GM12878 (cell line): ENCODE measurements around the gene RNF175. TPM values are rescaled to one million over a fixed set of nuclear protein-coding genes. Genes with fewer than 3 reads are reported as not detected.

Source experiments
- ATAC-seq: fragments of 200-7000 bp; cut with Tn5 transposase; 3 replicates; pipeline ENCODE4 v1.9.1; 2020; ENCODE audit warnings: mild to moderate bottlenecking, moderate library complexity
- BruUV-seq: library from RNA; stranded (reverse); fragments of 400-500 nt; replicated peaks from 2 replicates; lab custom pipeline; 2021; lab: Mats Ljungman, UMichigan
- CTCF ChIA-PET: fragments of 300-600 bp; sonication (Branson Sonifier 250); formaldehyde crosslinking; extraction: SDS; loops from one replicate; lab custom pipeline; 2021; ENCODE audit warnings: inconsistent platforms; lab: Yijun Ruan, JAX
- POLR2A ChIA-PET: fragments of 350-600 bp; formaldehyde crosslinking; extraction: SDS; loops from one replicate; lab custom pipeline; 2021; ENCODE audit warnings: inconsistent platforms; lab: Charles Lee
- RAD21 ChIA-PET: fragments of 300-600 bp; sonication (Branson Sonifier 250); formaldehyde crosslinking; loops from one replicate; lab custom pipeline; 2023; ENCODE audit warnings: antibody characterized with exemption; ENCODE audit not compliant: unreplicated experiment; lab: Charles Lee
- SMC1A ChIA-PET: fragments of 300-600 bp; sonication (Branson Sonifier 250); formaldehyde crosslinking; loops from one replicate; lab custom pipeline; 2023; ENCODE audit not compliant: unreplicated experiment, uncharacterized antibody; lab: Charles Lee
- DNase-seq: peaks from one replicate; pipeline ENCODE4 v3.0.0-alpha.2; 2011; ENCODE audit warnings: low read depth, low spot score
- FAIRE-seq: peaks from 3 replicates; lab custom pipeline; 2011; peaks lifted over from hg19 to GRCh38; lab: Jason Lieb, UNC
- H2AFZ ChIP-seq: 2 replicates; pipeline ENCODE4 v1.6.0; 2011; ENCODE audit warnings: low read depth, low read length, control low read depth; ENCODE audit not compliant: control insufficient read depth
- H3K27ac ChIP-seq: 2 replicates; pipeline ENCODE4 v1.5.1; 2011; ENCODE audit warnings: control low read depth; ENCODE audit not compliant: control insufficient read depth, insufficient read depth
- H3K27me3 ChIP-seq, 2 experiments: replicated peaks in 1 of 2; 2 replicates each; pipeline versions ENCODE4 v1.6.0 to v1.6.1; 2011; ENCODE audit warnings: low read length in 1 of 2; ENCODE audit not compliant: control insufficient read depth in 2 of 2, insufficient read depth in 2 of 2
- H3K36me3 ChIP-seq, 2 experiments: 2 replicates each; pipeline ENCODE4 v1.5.1; 2011; ENCODE audit warnings: low read length in 1 of 2; ENCODE audit not compliant: control insufficient read depth in 2 of 2, insufficient read depth in 2 of 2
- H3K4me1 ChIP-seq: 2 replicates; pipeline ENCODE4 v1.6.1; 2011; ENCODE audit warnings: mild to moderate bottlenecking, low read length, moderate library complexity, mixed read lengths; ENCODE audit not compliant: control insufficient read depth, insufficient read depth
- H3K4me2 ChIP-seq: 2 replicates; pipeline ENCODE4 v1.6.0; 2011; ENCODE audit warnings: control low read depth; ENCODE audit not compliant: control insufficient read depth, insufficient read depth
- H3K4me3 ChIP-seq: fragments of 200-600 bp; sonication (generic); 2 replicates; pipeline ENCODE4 v1.5.1; 2016
- H3K79me2 ChIP-seq: 2 replicates; pipeline ENCODE4 v1.6.0; 2011; ENCODE audit warnings: low read length; ENCODE audit not compliant: control insufficient read depth, insufficient read depth
- H3K9ac ChIP-seq: 2 replicates; pipeline ENCODE4 v1.8.0; 2011; ENCODE audit warnings: low read length, control low read depth, mixed read lengths; ENCODE audit not compliant: control insufficient read depth, insufficient read depth
- H3K9me3 ChIP-seq: replicated peaks from 3 replicates; pipeline ENCODE4 v1.5.1; 2011; ENCODE audit warnings: mild to moderate bottlenecking, low read length; ENCODE audit not compliant: control insufficient read depth, insufficient read depth
- H4K20me1 ChIP-seq: 2 replicates; pipeline ENCODE4 v1.6.0; 2011; ENCODE audit not compliant: control insufficient read depth, insufficient read depth
- ESRRA ChIP-seq: IDR thresholded peaks from 2 replicates; pipeline ENCODE4 v1.6.1; 2012; ENCODE audit warnings: mild to moderate bottlenecking, low read length, improper control_type of control experiment
- EZH2 ChIP-seq: IDR thresholded peaks from 2 replicates; pipeline ENCODE4 v1.6.1; 2012; ENCODE audit warnings: low read depth, mild to moderate bottlenecking, control low read depth, inconsistent platforms, low read length, borderline replicate concordance; ENCODE audit not compliant: control insufficient read depth
- HDAC6 ChIP-seq: fragments of 200-600 bp; sonication (generic); IDR thresholded peaks from one replicate; pipeline ENCODE4 v1.8.0; 2017; ENCODE audit warnings: antibody characterized with exemption; ENCODE audit not compliant: unreplicated experiment
- MTA2 ChIP-seq: fragments of 450-650 bp; IDR thresholded peaks from 2 replicates; pipeline ENCODE4 v1.6.1; 2016; ENCODE audit warnings: low read depth, mild to moderate bottlenecking, moderate library complexity
- NR2C2 ChIP-seq: IDR thresholded peaks from 2 replicates; pipeline ENCODE4 v1.6.1; 2011; ENCODE audit warnings: borderline replicate concordance, low read depth; ENCODE audit not compliant: control insufficient read depth, insufficient read length
- POLR2A ChIP-seq: IDR thresholded peaks from 2 replicates; pipeline ENCODE4 v1.6.1; 2011; ENCODE audit warnings: low read depth, mild to moderate bottlenecking, low read length
- POLR2AphosphoS5 ChIP-seq: IDR thresholded peaks from 2 replicates; pipeline ENCODE4 v1.6.1; 2011; ENCODE audit warnings: mild to moderate bottlenecking, low read length, inconsistent platforms
- SMC3 ChIP-seq: IDR thresholded peaks from 2 replicates; pipeline ENCODE4 v1.6.1; 2011; ENCODE audit warnings: low read length, improper control_type of control experiment, borderline replicate concordance
- SUZ12 ChIP-seq: fragments of 200-600 bp; sonication (generic); IDR thresholded peaks from one replicate; pipeline ENCODE4 v1.6.1; 2018; ENCODE audit warnings: antibody characterized with exemption, mild to moderate bottlenecking; ENCODE audit not compliant: unreplicated experiment
- WGBS: methylation state at CpG from one replicate; pipeline ENCODE4 v1.1.6; 2016; ENCODE audit warnings: low lambda C conversion rate; ENCODE audit not compliant: insufficient replicate concordance, insufficient coverage; ENCODE audit errors: missing lambda C conversion rate; 5-methylcytosine and 5-hydroxymethylcytosine counted together
- in situ Hi-C: fragments of 300-500 bp; cut with MboI; formaldehyde crosslinking; loops from 9 replicates; pipeline ENCODE4 v1.14.3; 2018; ENCODE audit warnings: mixed read lengths
- intact Hi-C: fragments of 100-400 bp; cut with micrococcal nuclease; formaldehyde crosslinking; loops from one replicate; pipeline ENCODE4 v1.14.2; 2022; ENCODE audit not compliant: unreplicated experiment
- polyA plus RNA-seq, 11 experiments: library from polyadenylated mRNA; depleted of rRNA in 4 of 11; unstranded in 6 of 11; stranded (reverse) in 5 of 11; fragments of >200 nt; fragmentation: Nextera tagmentation in 4 of 11; fragmentation: Illumina TruSeq in 1 of 11; extraction: Ambion mirVana in 4 of 11; extraction: Trizol in 1 of 11; gene quantifications; 1 replicate in 1 of 11; 2 replicates in 10 of 11; pipeline versions ENCODE4 v1.2.1 to v1.2.3, GENCODE V29; 2011 to 2016; ENCODE audit warnings: inconsistent platforms in 2 of 11, missing spikeins in 2 of 11, low read depth in 1 of 11
- total RNA-seq, 4 experiments: library from RNA; depleted of rRNA in 3 of 4; stranded (reverse); fragments of >200 nt in 3 of 4; fragmentation: Illumina TruSeq in 1 of 4; extraction: Trizol in 1 of 4; gene quantifications; 2 replicates each; pipeline versions ENCODE4 v1.2.1 to v1.2.3, GENCODE V29; 2013 to 2021
- TF ChIP-seq, protein P1 (sequence below), 3 experiments: IDR thresholded peaks in 2 of 3; conservative IDR thresholded peaks in 1 of 3; 2 replicates each; pipeline ENCODE4 v1.5.1; 2011; ENCODE audit warnings: low read depth in 3 of 3, low read length in 3 of 3, mild to moderate bottlenecking in 3 of 3, control low read depth in 2 of 3, moderate library complexity in 2 of 3, inconsistent platforms in 1 of 3, mixed read lengths in 1 of 3; ENCODE audit not compliant: control insufficient read depth in 2 of 3, insufficient read depth in 1 of 3; ENCODE audit errors: extremely low read depth in 1 of 3

Gene RNF175
- total and polyA plus RNA-seq, 10 of the 15 experiments (the other 5 are each of a cell fraction or from before 2014, with no cell fraction given), result not detected

DNA sequence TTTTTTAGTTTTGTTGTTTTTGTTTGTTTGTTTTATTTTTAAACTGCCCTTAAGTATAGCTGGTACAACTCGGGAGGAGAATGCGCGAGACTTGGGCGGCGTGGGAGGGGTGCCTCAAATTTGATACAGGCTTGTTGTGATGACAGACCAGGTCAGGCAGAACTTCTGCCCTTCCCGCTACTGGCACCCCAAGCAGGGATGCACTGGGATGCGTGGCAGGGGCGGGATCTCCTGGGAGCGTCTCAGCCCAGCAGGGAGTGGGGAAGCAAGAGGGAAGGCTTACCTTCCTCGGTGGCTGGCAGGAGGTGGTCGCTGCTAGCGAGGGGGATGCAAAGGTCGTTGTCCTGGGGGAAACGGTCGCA is 28.2 kb upstream of the RNF175 start:
- ChIA-PET RAD21 (no interaction called here), SMC1A (no interaction called here), CTCF (interaction anchor here (2.7 kb wide), 1 partner anchor 8 kb away, joined by 25 read pairs; no protein-coding TSS in a partner anchor), POLR2A (no interaction called here)
- 6% methylated on average over 15 of the region's 15 CpGs for WGBS
- Histone ChIP-seq H2AFZ (no peak overlapping the region), H3K9me3 (no peaks in the 10 kb centered on the region), H3K4me3 (no peak overlapping the region), H3K27ac (no peak overlapping the region), H3K27me3 (peaks cover 30 to 35% of the 10 kb centered on the region in 2 experiments), H3K4me1 (no peaks in the 10 kb centered on the region), H3K36me3 (no peaks in the 10 kb centered on the region), H4K20me1 (no peaks in the 10 kb centered on the region), H3K9ac (no peak overlapping the region), H3K4me2 (no peak overlapping the region), H3K79me2 (no peaks in the 10 kb centered on the region)
- TF ChIP-seq POLR2AphosphoS5 (no peak), SMC3 (no peak), MTA2 (no peak), POLR2A (no peak), HDAC6 (no peak), EZH2 (no peak), ESRRA (no peak)
- no TSS peak for BruUV-seq
- in situ Hi-C loops (no loop called here), intact Hi-C loops (loop anchor here (10.0 kb wide), 1 partner anchor 227 kb away; no protein-coding TSS in a partner anchor)
- no peak for ATAC-seq
- FAIRE-seq, result no peak
- no peak for DNase-seq

DNA sequence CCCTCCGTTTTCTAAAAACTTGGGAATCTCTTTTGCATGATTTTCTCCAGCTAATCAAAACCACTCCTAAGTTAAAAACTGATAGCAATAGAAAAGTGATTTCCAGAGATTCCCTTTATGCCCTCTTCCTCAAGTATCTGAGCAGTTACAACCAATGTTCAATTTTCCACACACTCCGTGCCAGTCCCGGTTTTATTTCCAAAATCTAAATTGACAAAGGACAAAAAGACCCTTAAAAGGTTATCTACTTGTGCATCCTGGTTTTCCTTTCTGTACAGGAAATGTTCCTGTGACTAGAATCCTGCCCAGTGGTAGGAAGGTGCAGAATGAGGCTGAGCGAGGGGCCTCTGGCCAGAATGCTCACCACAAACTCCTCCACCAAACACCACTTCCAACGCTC is 27.8 kb upstream of the RNF175 start:
- ChIA-PET POLR2A (no interaction called here), CTCF (interaction anchor here (2.7 kb wide), 1 partner anchor 9 kb away, joined by 25 read pairs; no protein-coding TSS in a partner anchor), RAD21 (no interaction called here)
- H2AFZ ChIP-seq, result no peak overlapping the region
- BruUV-seq, result no TSS peak
- intact Hi-C loops (loop anchor here (10.0 kb wide), 1 partner anchor 227 kb away; no protein-coding TSS in a partner anchor), in situ Hi-C loops (no loop called here)
- no peak overlapping the region for H3K4me2 ChIP-seq
- no peaks in the 10 kb centered on the region for H3K9me3 ChIP-seq
- WGBS, result under 1% methylated on average over 5 of the region's 5 CpGs
- FAIRE-seq (no peak), ATAC-seq (no peak), DNase-seq (no peak)
- H3K4me3 ChIP-seq, result no peak overlapping the region
- H3K27me3 ChIP-seq, result peaks cover 30 to 35% of the 10 kb centered on the region in 2 experiments
- H3K79me2 ChIP-seq, result no peaks in the 10 kb centered on the region
- no peaks in the 10 kb centered on the region for H3K4me1 ChIP-seq
- H3K36me3 ChIP-seq, result no peaks in the 10 kb centered on the region
- H3K9ac ChIP-seq, result no peak overlapping the region
- TF ChIP-seq NR2C2 (no peak), SUZ12 (no peak)
- TF ChIP-seq, protein P1, sequence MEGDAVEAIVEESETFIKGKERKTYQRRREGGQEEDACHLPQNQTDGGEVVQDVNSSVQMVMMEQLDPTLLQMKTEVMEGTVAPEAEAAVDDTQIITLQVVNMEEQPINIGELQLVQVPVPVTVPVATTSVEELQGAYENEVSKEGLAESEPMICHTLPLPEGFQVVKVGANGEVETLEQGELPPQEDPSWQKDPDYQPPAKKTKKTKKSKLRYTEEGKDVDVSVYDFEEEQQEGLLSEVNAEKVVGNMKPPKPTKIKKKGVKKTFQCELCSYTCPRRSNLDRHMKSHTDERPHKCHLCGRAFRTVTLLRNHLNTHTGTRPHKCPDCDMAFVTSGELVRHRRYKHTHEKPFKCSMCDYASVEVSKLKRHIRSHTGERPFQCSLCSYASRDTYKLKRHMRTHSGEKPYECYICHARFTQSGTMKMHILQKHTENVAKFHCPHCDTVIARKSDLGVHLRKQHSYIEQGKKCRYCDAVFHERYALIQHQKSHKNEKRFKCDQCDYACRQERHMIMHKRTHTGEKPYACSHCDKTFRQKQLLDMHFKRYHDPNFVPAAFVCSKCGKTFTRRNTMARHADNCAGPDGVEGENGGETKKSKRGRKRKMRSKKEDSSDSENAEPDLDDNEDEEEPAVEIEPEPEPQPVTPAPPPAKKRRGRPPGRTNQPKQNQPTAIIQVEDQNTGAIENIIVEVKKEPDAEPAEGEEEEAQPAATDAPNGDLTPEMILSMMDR (IDR thresholded peaks at IDR 0.05 in 2 of 3, conservative IDR thresholded peaks at IDR 0.05 in 1 of 3; ENCODE audit: control insufficient read depth in 2 of 3, extremely low read depth in 1 of 3, insufficient read depth in 1 of 3, low read depth in 3 of 3, low read length in 3 of 3), result no peak
- TF ChIP-seq, all 136 proteins: peak for 0
- no peak overlapping the region for H3K27ac ChIP-seq
- no peaks in the 10 kb centered on the region for H4K20me1 ChIP-seq
- SMC1A ChIA-PET, result no interaction called here
